GM12878 (cell line): Measurements from ENCODE around the gene SORBS2. TPM values are rescaled to one million over a fixed set of nuclear protein-coding genes. Genes with fewer than 3 reads are reported as not detected.

Experiments used
- ATAC-seq: fragments of 200-7000 bp; cut with Tn5 transposase; 3 replicates; pipeline ENCODE4 v1.9.1; 2020; ENCODE audit warnings: mild to moderate bottlenecking, moderate library complexity
- BruUV-seq: library from RNA; stranded (reverse); fragments of 400-500 nt; replicated peaks from 2 replicates; lab custom pipeline; 2021; lab: Mats Ljungman, UMichigan
- CTCF ChIA-PET: fragments of 300-600 bp; sonication (Branson Sonifier 250); formaldehyde crosslinking; extraction: SDS; loops from one replicate; lab custom pipeline; 2021; ENCODE audit warnings: inconsistent platforms; lab: Yijun Ruan, JAX
- POLR2A ChIA-PET: fragments of 350-600 bp; formaldehyde crosslinking; extraction: SDS; loops from one replicate; lab custom pipeline; 2021; ENCODE audit warnings: inconsistent platforms; lab: Charles Lee
- RAD21 ChIA-PET: fragments of 300-600 bp; sonication (Branson Sonifier 250); formaldehyde crosslinking; loops from one replicate; lab custom pipeline; 2023; ENCODE audit warnings: antibody characterized with exemption; ENCODE audit not compliant: unreplicated experiment; lab: Charles Lee
- SMC1A ChIA-PET: fragments of 300-600 bp; sonication (Branson Sonifier 250); formaldehyde crosslinking; loops from one replicate; lab custom pipeline; 2023; ENCODE audit not compliant: unreplicated experiment, uncharacterized antibody; lab: Charles Lee
- DNase-seq: peaks from one replicate; pipeline ENCODE4 v3.0.0-alpha.2; 2011; ENCODE audit warnings: low read depth, low spot score
- FAIRE-seq: peaks from 3 replicates; lab custom pipeline; 2011; peaks lifted over from hg19 to GRCh38; lab: Jason Lieb, UNC
- H2AFZ ChIP-seq: 2 replicates; pipeline ENCODE4 v1.6.0; 2011; ENCODE audit warnings: low read depth, low read length, control low read depth; ENCODE audit not compliant: control insufficient read depth
- H3K27ac ChIP-seq: 2 replicates; pipeline ENCODE4 v1.5.1; 2011; ENCODE audit warnings: control low read depth; ENCODE audit not compliant: control insufficient read depth, insufficient read depth
- H3K27me3 ChIP-seq, 2 experiments: replicated peaks in 1 of 2; 2 replicates each; pipeline versions ENCODE4 v1.6.0 to v1.6.1; 2011; ENCODE audit warnings: low read length in 1 of 2; ENCODE audit not compliant: control insufficient read depth in 2 of 2, insufficient read depth in 2 of 2
- H3K36me3 ChIP-seq, 2 experiments: 2 replicates each; pipeline ENCODE4 v1.5.1; 2011; ENCODE audit warnings: low read length in 1 of 2; ENCODE audit not compliant: control insufficient read depth in 2 of 2, insufficient read depth in 2 of 2
- H3K4me1 ChIP-seq: 2 replicates; pipeline ENCODE4 v1.6.1; 2011; ENCODE audit warnings: mild to moderate bottlenecking, low read length, moderate library complexity, mixed read lengths; ENCODE audit not compliant: control insufficient read depth, insufficient read depth
- H3K4me2 ChIP-seq: 2 replicates; pipeline ENCODE4 v1.6.0; 2011; ENCODE audit warnings: control low read depth; ENCODE audit not compliant: control insufficient read depth, insufficient read depth
- H3K4me3 ChIP-seq: fragments of 200-600 bp; sonication (generic); 2 replicates; pipeline ENCODE4 v1.5.1; 2016
- H3K79me2 ChIP-seq: 2 replicates; pipeline ENCODE4 v1.6.0; 2011; ENCODE audit warnings: low read length; ENCODE audit not compliant: control insufficient read depth, insufficient read depth
- H3K9ac ChIP-seq: 2 replicates; pipeline ENCODE4 v1.8.0; 2011; ENCODE audit warnings: low read length, control low read depth, mixed read lengths; ENCODE audit not compliant: control insufficient read depth, insufficient read depth
- H3K9me3 ChIP-seq: replicated peaks from 3 replicates; pipeline ENCODE4 v1.5.1; 2011; ENCODE audit warnings: mild to moderate bottlenecking, low read length; ENCODE audit not compliant: control insufficient read depth, insufficient read depth
- H4K20me1 ChIP-seq: 2 replicates; pipeline ENCODE4 v1.6.0; 2011; ENCODE audit not compliant: control insufficient read depth, insufficient read depth
- ATF3 ChIP-seq: IDR thresholded peaks from 2 replicates; pipeline ENCODE4 v1.6.1; 2011; ENCODE audit warnings: low read depth, mild to moderate bottlenecking, low read length, moderate library complexity, borderline replicate concordance; ENCODE audit errors: extremely low read depth
- BRCA1 ChIP-seq: IDR thresholded peaks from 2 replicates; pipeline ENCODE4 v1.6.1; 2011; ENCODE audit warnings: low read depth, low read length, improper control_type of control experiment
- CREB1 ChIP-seq: IDR thresholded peaks from 2 replicates; pipeline ENCODE4 v1.6.1; 2012; ENCODE audit warnings: low read depth, mild to moderate bottlenecking, inconsistent platforms
- ESRRA ChIP-seq: IDR thresholded peaks from 2 replicates; pipeline ENCODE4 v1.6.1; 2012; ENCODE audit warnings: mild to moderate bottlenecking, low read length, improper control_type of control experiment
- ETV6 ChIP-seq, 2 experiments: fragments of 450-650 bp in 1 of 2; IDR thresholded peaks in 1 of 2; conservative IDR thresholded peaks in 1 of 2; 2 replicates each; pipeline ENCODE4 v1.6.1; 2014; ENCODE audit warnings: antibody characterized with exemption in 1 of 2, borderline replicate concordance in 1 of 2, low read depth in 1 of 2, mild to moderate bottlenecking in 1 of 2, moderate library complexity in 1 of 2
- HCFC1 ChIP-seq: fragments of 150-350 bp; IDR thresholded peaks from 2 replicates; pipeline ENCODE4 v1.6.1; 2014; ENCODE audit warnings: low read length
- HDAC6 ChIP-seq: fragments of 200-600 bp; sonication (generic); IDR thresholded peaks from one replicate; pipeline ENCODE4 v1.8.0; 2017; ENCODE audit warnings: antibody characterized with exemption; ENCODE audit not compliant: unreplicated experiment
- IKZF1 ChIP-seq: fragments of 450-650 bp; conservative IDR thresholded peaks from 2 replicates; pipeline ENCODE4 v1.6.1; 2017; ENCODE audit warnings: antibody characterized with exemption, mild to moderate bottlenecking
- KAT2A ChIP-seq: conservative IDR thresholded peaks from 2 replicates; pipeline ENCODE4 v1.6.1; 2011; ENCODE audit warnings: low read depth, low read length; ENCODE audit not compliant: control insufficient read depth
- KLF5 ChIP-seq: fragments of 450-650 bp; IDR thresholded peaks from 2 replicates; pipeline ENCODE4 v1.6.1; 2014; ENCODE audit warnings: mild to moderate bottlenecking; ENCODE audit not compliant: partially characterized antibody
- MEF2B ChIP-seq: fragments of 450-650 bp; IDR thresholded peaks from 2 replicates; pipeline ENCODE4 v1.6.1; 2018; ENCODE audit warnings: mild to moderate bottlenecking, moderate library complexity; ENCODE audit not compliant: partially characterized antibody, poor library complexity, severe bottlenecking
- NR2F1 ChIP-seq: fragments of 450-650 bp; conservative IDR thresholded peaks from 2 replicates; pipeline ENCODE4 v1.6.1; 2017; ENCODE audit warnings: mild to moderate bottlenecking
- SKIL ChIP-seq: fragments of 450-650 bp; IDR thresholded peaks from 2 replicates; pipeline ENCODE4 v1.6.1; 2017; ENCODE audit warnings: mild to moderate bottlenecking, low read depth, inconsistent platforms; ENCODE audit not compliant: poor library complexity, severe bottlenecking
- ZBED1 ChIP-seq: IDR thresholded peaks from 2 replicates; pipeline ENCODE4 v1.6.1; 2016; ENCODE audit warnings: borderline replicate concordance
- WGBS: methylation state at CpG from one replicate; pipeline ENCODE4 v1.1.6; 2016; ENCODE audit warnings: low lambda C conversion rate; ENCODE audit not compliant: insufficient replicate concordance, insufficient coverage; ENCODE audit errors: missing lambda C conversion rate; 5-methylcytosine and 5-hydroxymethylcytosine counted together
- in situ Hi-C: fragments of 300-500 bp; cut with MboI; formaldehyde crosslinking; loops from 9 replicates; pipeline ENCODE4 v1.14.3; 2018; ENCODE audit warnings: mixed read lengths
- intact Hi-C: fragments of 100-400 bp; cut with micrococcal nuclease; formaldehyde crosslinking; loops from one replicate; pipeline ENCODE4 v1.14.2; 2022; ENCODE audit not compliant: unreplicated experiment
- polyA plus RNA-seq, 11 experiments: library from polyadenylated mRNA; depleted of rRNA in 4 of 11; unstranded in 6 of 11; stranded (reverse) in 5 of 11; fragments of >200 nt; fragmentation: Nextera tagmentation in 4 of 11; fragmentation: Illumina TruSeq in 1 of 11; extraction: Ambion mirVana in 4 of 11; extraction: Trizol in 1 of 11; gene quantifications; 1 replicate in 1 of 11; 2 replicates in 10 of 11; pipeline versions ENCODE4 v1.2.1 to v1.2.3, GENCODE V29; 2011 to 2016; ENCODE audit warnings: inconsistent platforms in 2 of 11, missing spikeins in 2 of 11, low read depth in 1 of 11
- total RNA-seq, 4 experiments: library from RNA; depleted of rRNA in 3 of 4; stranded (reverse); fragments of >200 nt in 3 of 4; fragmentation: Illumina TruSeq in 1 of 4; extraction: Trizol in 1 of 4; gene quantifications; 2 replicates each; pipeline versions ENCODE4 v1.2.1 to v1.2.3, GENCODE V29; 2013 to 2021

SORBS2 gene
- total and polyA plus RNA-seq, 10 of the 15 experiments (the other 5 are each of a cell fraction or from before 2014, with no cell fraction given), result 0.06 to 3.0 (median 0.79) TPM

- Histone ChIP-seq H3K27ac (no peak overlapping the region), H3K9me3 (no peaks in the 10 kb centered on the region), H3K4me2 (no peak overlapping the region), H3K79me2 (no peaks in the 10 kb centered on the region)
- DNase-seq, result no peak
- no TSS peak for BruUV-seq
- CTCF ChIA-PET, result no interaction called here
- TF ChIP-seq ZBED1 (no peak), ESRRA (no peak)
- TF ChIP-seq, all 136 proteins: peak for 0
- in situ Hi-C loops, result no loop called here
- ChIA-PET SMC1A (no interaction called here), RAD21 (no interaction called here), POLR2A (no interaction called here)
- 50% methylated on average over 9 of the region's 9 CpGs for WGBS
- ATAC-seq, result no peak
- no peaks in the 10 kb centered on the region for H3K36me3 ChIP-seq
- no peaks in the 10 kb centered on the region for H3K27me3 ChIP-seq
- no peak overlapping the region for H3K4me3 ChIP-seq
- FAIRE-seq, result no peak
- intact Hi-C loops, result no loop called here
- no peaks in the 10 kb centered on the region for H4K20me1 ChIP-seq
- H3K4me1 ChIP-seq, result no peaks in the 10 kb centered on the region
- H3K9ac ChIP-seq, result no peak overlapping the region
- no peak overlapping the region for H2AFZ ChIP-seq
Measured at GRCh38 chr4:185761352-185762235, 50.4 kb downstream of the SORBS2 start.

- Histone ChIP-seq H3K36me3 (no peaks in the 10 kb centered on the region), H3K9me3 (no peaks in the 10 kb centered on the region), H3K79me2 (no peaks in the 10 kb centered on the region), H3K27ac (no peak overlapping the region), H2AFZ (no peak overlapping the region), H3K4me1 (no peaks in the 10 kb centered on the region), H4K20me1 (no peaks in the 10 kb centered on the region), H3K4me2 (no peak overlapping the region), H3K4me3 (no peak overlapping the region), H3K9ac (no peak overlapping the region), H3K27me3 (no peaks in the 10 kb centered on the region)
- RAD21 ChIA-PET, result no interaction called here
- TF ChIP-seq HDAC6 (no peak), NR2F1 (no peak), ETV6 (conservative IDR thresholded peaks at IDR 0.05 in 1 of 2, IDR thresholded peaks at IDR 0.05 in 1 of 2; ENCODE audit: borderline replicate concordance in 1 of 2, low read depth in 1 of 2) (no peak), ATF3 (no peak), CREB1 (no peak), BRCA1 (no peak), SKIL (no peak), KAT2A (no peak), IKZF1 (no peak), KLF5 (no peak), HCFC1 (no peak), MEF2B (no peak)
- FAIRE-seq (no peak), ATAC-seq (no peak), DNase-seq (no peak)
- SMC1A ChIA-PET, result no interaction called here
- no TSS peak for BruUV-seq
- in situ Hi-C loops (no loop called here), intact Hi-C loops (no loop called here)
- POLR2A ChIA-PET, result no interaction called here
- CTCF ChIA-PET, result no interaction called here
- 3% methylated on average over 2 of the region's 2 CpGs for WGBS
Measured at GRCh38 chr4:185758807-185759206, 53.2 kb downstream of the SORBS2 start.
